Measurements from ENCODE around the gene RPGRIP1L. TPM values are rescaled to one million over a fixed set of nuclear protein-coding genes. Genes with fewer than 3 reads are reported as not detected.

RPGRIP1L gene
- total and polyA plus RNA-seq, 2 donors (not counting 1 experiment from before 2014, with no cell fraction given): 7.4 to 13.0 TPM

DNA sequence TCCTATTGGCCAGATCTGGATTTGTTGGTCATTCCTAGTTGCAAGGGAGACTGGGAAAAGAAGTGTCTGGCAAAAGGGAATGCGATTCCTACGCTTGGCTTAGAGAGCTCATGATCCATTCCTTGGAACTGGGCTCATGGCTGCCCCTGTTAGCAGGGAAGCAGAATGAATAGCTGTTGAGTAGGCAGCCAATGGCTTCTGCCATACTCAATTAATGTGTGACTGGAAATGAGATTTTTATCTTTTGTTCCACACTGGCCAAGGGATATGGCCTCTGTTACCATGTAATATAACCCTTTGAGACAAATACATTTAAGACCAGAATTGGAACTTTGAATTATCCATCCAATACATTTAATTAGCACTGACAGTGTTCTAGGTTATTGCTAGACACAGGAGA is 31.2 kb upstream of the RPGRIP1L start:
- DNase-seq (ENCODE audit: low read depth in 2 of 2): no peak
- Histone ChIP-seq H3K9ac (ENCODE audit: insufficient read depth, low read length) (no peak overlapping the region), H3K4me3 (replicated peaks in 1 of 4; ENCODE audit: control extremely low read depth in 1 of 4, insufficient read depth in 1 of 4, low read depth in 3 of 4, low read length in 4 of 4) (no peak overlapping the region), H3K36me3 (ENCODE audit: control insufficient read depth, insufficient read depth, low read length) (no peaks in the 10 kb centered on the region), H3K9me3 (ENCODE audit: control insufficient read depth, insufficient read depth, low read depth, low read length) (no peaks in the 10 kb centered on the region), H3K4me2 (ENCODE audit: extremely low read depth, insufficient read depth, low read length) (no peak overlapping the region), H3K4me1 (ENCODE audit: control insufficient read depth, extremely low read depth, insufficient read depth, low read length) (no peaks in the 10 kb centered on the region), H4K20me1 (ENCODE audit: control insufficient read depth, extremely low read depth, insufficient read depth, low read length) (no peaks in the 10 kb centered on the region), H3K27ac (ENCODE audit: insufficient read depth, low read length) (no peak overlapping the region), H2AFZ (ENCODE audit: low read length) (no peak overlapping the region), H3K79me2 (ENCODE audit: control insufficient read depth, insufficient read depth, low read length) (no peaks in the 10 kb centered on the region), H3K27me3 (ENCODE audit: control insufficient read depth, insufficient read depth, low read length) (no peaks in the 10 kb centered on the region)
- TF ChIP-seq EZH2 (IDR thresholded peaks at IDR 0.05; ENCODE audit: low read length, missing control alignments): no peak
- TF ChIP-seq, protein P1, sequence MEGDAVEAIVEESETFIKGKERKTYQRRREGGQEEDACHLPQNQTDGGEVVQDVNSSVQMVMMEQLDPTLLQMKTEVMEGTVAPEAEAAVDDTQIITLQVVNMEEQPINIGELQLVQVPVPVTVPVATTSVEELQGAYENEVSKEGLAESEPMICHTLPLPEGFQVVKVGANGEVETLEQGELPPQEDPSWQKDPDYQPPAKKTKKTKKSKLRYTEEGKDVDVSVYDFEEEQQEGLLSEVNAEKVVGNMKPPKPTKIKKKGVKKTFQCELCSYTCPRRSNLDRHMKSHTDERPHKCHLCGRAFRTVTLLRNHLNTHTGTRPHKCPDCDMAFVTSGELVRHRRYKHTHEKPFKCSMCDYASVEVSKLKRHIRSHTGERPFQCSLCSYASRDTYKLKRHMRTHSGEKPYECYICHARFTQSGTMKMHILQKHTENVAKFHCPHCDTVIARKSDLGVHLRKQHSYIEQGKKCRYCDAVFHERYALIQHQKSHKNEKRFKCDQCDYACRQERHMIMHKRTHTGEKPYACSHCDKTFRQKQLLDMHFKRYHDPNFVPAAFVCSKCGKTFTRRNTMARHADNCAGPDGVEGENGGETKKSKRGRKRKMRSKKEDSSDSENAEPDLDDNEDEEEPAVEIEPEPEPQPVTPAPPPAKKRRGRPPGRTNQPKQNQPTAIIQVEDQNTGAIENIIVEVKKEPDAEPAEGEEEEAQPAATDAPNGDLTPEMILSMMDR (conservative IDR thresholded peaks at IDR 0.05 in 1 of 2, IDR thresholded peaks at IDR 0.05 in 1 of 2; ENCODE audit: low read depth in 1 of 2, low read length in 2 of 2): no peak

DNA sequence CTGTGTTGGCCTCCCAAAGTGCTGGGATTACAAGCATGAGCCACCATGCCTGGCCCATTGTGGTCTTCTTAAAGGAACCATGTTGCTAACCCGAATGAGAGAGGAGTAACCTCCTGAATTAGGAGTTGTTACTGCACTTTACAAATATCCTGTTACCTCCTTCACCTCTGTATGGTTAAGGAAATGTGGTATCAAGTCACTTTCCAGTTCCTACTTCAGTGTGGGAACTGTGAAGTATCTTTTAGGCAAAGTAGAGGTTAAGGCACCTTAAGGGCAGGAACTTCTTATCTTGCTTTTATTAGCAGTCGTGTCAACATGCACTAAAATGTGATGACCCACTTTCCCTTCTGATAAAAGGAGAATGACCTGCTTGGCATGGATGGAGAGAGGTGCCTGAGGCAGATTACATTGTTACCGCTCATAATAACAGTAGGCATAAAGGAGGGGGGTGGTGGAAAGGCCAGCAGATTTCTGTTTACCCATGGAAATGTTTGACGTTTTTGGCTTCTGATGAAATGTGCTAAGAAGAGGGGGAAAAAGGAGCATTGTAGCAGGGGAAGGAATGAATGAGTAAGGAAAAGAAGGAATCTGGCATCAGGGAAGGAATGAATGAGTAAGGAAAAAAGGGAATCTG is 28.8 kb upstream of the RPGRIP1L start:
- Histone ChIP-seq H3K9ac (ENCODE audit: insufficient read depth, low read length) (no peak overlapping the region), H3K4me2 (ENCODE audit: extremely low read depth, insufficient read depth, low read length) (no peak overlapping the region), H2AFZ (ENCODE audit: low read length) (no peak overlapping the region), H3K4me1 (ENCODE audit: control insufficient read depth, extremely low read depth, insufficient read depth, low read length) (no peaks in the 10 kb centered on the region), H3K79me2 (ENCODE audit: control insufficient read depth, insufficient read depth, low read length) (peaks cover 2% of the 10 kb centered on the region), H3K4me3 (replicated peaks in 1 of 4; ENCODE audit: control extremely low read depth in 1 of 4, insufficient read depth in 1 of 4, low read depth in 3 of 4, low read length in 4 of 4) (no peak overlapping the region), H4K20me1 (ENCODE audit: control insufficient read depth, extremely low read depth, insufficient read depth, low read length) (no peaks in the 10 kb centered on the region), H3K27ac (ENCODE audit: insufficient read depth, low read length) (no peak overlapping the region), H3K27me3 (ENCODE audit: control insufficient read depth, insufficient read depth, low read length) (no peaks in the 10 kb centered on the region), H3K36me3 (ENCODE audit: control insufficient read depth, insufficient read depth, low read length) (no peaks in the 10 kb centered on the region), H3K9me3 (ENCODE audit: control insufficient read depth, insufficient read depth, low read depth, low read length) (no peaks in the 10 kb centered on the region)
- no peak for TF ChIP-seq EZH2 (IDR thresholded peaks at IDR 0.05; ENCODE audit: low read length, missing control alignments)
- TF ChIP-seq, protein P1 (conservative IDR thresholded peaks at IDR 0.05 in 1 of 2, IDR thresholded peaks at IDR 0.05 in 1 of 2; ENCODE audit: low read depth in 1 of 2, low read length in 2 of 2): no peak
- peak in 1 of 2 donors; percentile 23 for DNase-seq (ENCODE audit: low read depth in 2 of 2)

DNA sequence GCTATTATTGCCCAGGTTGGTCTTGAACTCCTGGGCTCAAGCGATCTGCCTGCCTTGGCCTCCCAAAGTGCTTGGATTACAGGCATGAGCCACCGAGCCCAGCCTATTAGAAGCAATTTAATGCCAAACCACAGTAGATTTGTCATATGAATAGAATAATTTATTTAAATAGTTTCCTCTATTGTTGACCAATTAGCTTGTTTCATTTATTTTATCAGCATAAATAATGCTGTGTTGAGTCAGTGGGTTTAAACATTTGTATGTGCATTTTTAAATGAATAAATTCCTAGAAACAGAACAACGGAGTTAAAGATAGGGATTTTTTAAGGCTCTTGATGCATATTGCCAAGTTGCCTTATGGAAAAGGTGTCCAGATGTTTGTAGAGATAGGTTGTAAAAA is 27.0 kb upstream of the RPGRIP1L start:
- Histone ChIP-seq H3K9ac (ENCODE audit: insufficient read depth, low read length) (no peak overlapping the region), H2AFZ (ENCODE audit: low read length) (no peak overlapping the region), H4K20me1 (ENCODE audit: control insufficient read depth, extremely low read depth, insufficient read depth, low read length) (no peaks in the 10 kb centered on the region), H3K27ac (ENCODE audit: insufficient read depth, low read length) (no peak overlapping the region), H3K4me2 (ENCODE audit: extremely low read depth, insufficient read depth, low read length) (no peak overlapping the region), H3K4me1 (ENCODE audit: control insufficient read depth, extremely low read depth, insufficient read depth, low read length) (peaks cover 4% of the 10 kb centered on the region), H3K36me3 (ENCODE audit: control insufficient read depth, insufficient read depth, low read length) (no peaks in the 10 kb centered on the region), H3K27me3 (ENCODE audit: control insufficient read depth, insufficient read depth, low read length) (no peaks in the 10 kb centered on the region), H3K4me3 (replicated peaks in 1 of 4; ENCODE audit: control extremely low read depth in 1 of 4, insufficient read depth in 1 of 4, low read depth in 3 of 4, low read length in 4 of 4) (no peak overlapping the region), H3K79me2 (ENCODE audit: control insufficient read depth, insufficient read depth, low read length) (peaks cover 5% of the 10 kb centered on the region), H3K9me3 (ENCODE audit: control insufficient read depth, insufficient read depth, low read depth, low read length) (no peaks in the 10 kb centered on the region)
- TF ChIP-seq, protein P1 (conservative IDR thresholded peaks at IDR 0.05 in 1 of 2, IDR thresholded peaks at IDR 0.05 in 1 of 2; ENCODE audit: low read depth in 1 of 2, low read length in 2 of 2): no peak
- TF ChIP-seq EZH2 (IDR thresholded peaks at IDR 0.05; ENCODE audit: low read length, missing control alignments): no peak
- DNase-seq (ENCODE audit: low read depth in 2 of 2): peak in 1 of 2 donors; percentile 25

Measured in fibroblast of lung (primary cell).